H1 (cell line): ENCODE measurements around the gene APELA. TPM values are rescaled to one million over a fixed set of nuclear protein-coding genes. Genes with fewer than 3 reads are reported as not detected.

Source experiments
- CTCF ChIA-PET: fragments of 300-600 bp; sonication (Branson Sonifier 250); formaldehyde crosslinking; loops from one replicate; lab custom pipeline; 2021; ENCODE audit not compliant: partially characterized antibody; lab: Charles Lee
- POLR2A ChIA-PET: fragments of 300-600 bp; sonication (Branson Sonifier 250); formaldehyde crosslinking; loops from one replicate; lab custom pipeline; 2021; ENCODE audit warnings: inconsistent platforms; ENCODE audit not compliant: partially characterized antibody; lab: Charles Lee
- DNase-seq, 2 experiments: peaks; one replicate each; pipeline versions ENCODE4 v3.0.0 to v3.0.0-alpha.2; 2010 to 2022; ENCODE audit warnings: low spot score in 2 of 2, low read depth in 1 of 2, mixed read lengths in 1 of 2
- FAIRE-seq: peaks from 2 replicates; lab custom pipeline; 2011; peaks lifted over from hg19 to GRCh38; lab: Jason Lieb, UNC
- H2AFZ ChIP-seq: 2 replicates; pipeline ENCODE4 v1.8.1; 2012; ENCODE audit warnings: low read length, inconsistent platforms
- H2AK5ac ChIP-seq: 2 replicates; pipeline ENCODE4 v1.6.1; 2013; ENCODE audit warnings: low read depth, low read length
- H2BK120ac ChIP-seq: replicated peaks from 2 replicates; pipeline ENCODE3; 2013; ENCODE audit warnings: low read depth, low read length, inconsistent platforms
- H2BK12ac ChIP-seq: 2 replicates; pipeline ENCODE4 v1.6.1; 2013; ENCODE audit warnings: low read depth, low read length
- H2BK15ac ChIP-seq: 2 replicates; pipeline ENCODE4 v1.6.1; 2013; ENCODE audit warnings: low read length
- H2BK20ac ChIP-seq: 2 replicates; pipeline ENCODE4 v1.6.1; 2013; ENCODE audit warnings: low read length
- H2BK5ac ChIP-seq: 2 replicates; pipeline ENCODE4 v1.6.1; 2013; ENCODE audit warnings: low read depth, low read length
- H3K14ac ChIP-seq: 2 replicates; pipeline ENCODE4 v1.6.1; 2013; ENCODE audit warnings: inconsistent platforms; ENCODE audit not compliant: insufficient read length
- H3K18ac ChIP-seq: 2 replicates; pipeline ENCODE4 v1.6.1; 2013; ENCODE audit warnings: low read length; ENCODE audit errors: extremely low read depth
- H3K23ac ChIP-seq: 2 replicates; pipeline ENCODE4 v1.6.1; 2013; ENCODE audit warnings: inconsistent platforms; ENCODE audit not compliant: insufficient read length
- H3K23me2 ChIP-seq: 2 replicates; pipeline ENCODE4 v1.6.1; 2013; ENCODE audit warnings: low read depth, low read length
- H3K27ac ChIP-seq: 2 replicates; pipeline ENCODE4 v1.6.1; 2011; ENCODE audit warnings: low read depth, low read length, inconsistent platforms
- H3K27me3 ChIP-seq, 4 experiments: replicated peaks in 1 of 4; 1 replicate in 1 of 4; 2 replicates in 3 of 4; pipeline versions ENCODE4 v1.6.1 to v1.8.1; 2011 to 2013; ENCODE audit warnings: low read length in 3 of 4, mild to moderate bottlenecking in 3 of 4, inconsistent platforms in 2 of 4, mixed read lengths in 2 of 4, moderate library complexity in 1 of 4; ENCODE audit not compliant: control insufficient read depth in 3 of 4, insufficient read depth in 3 of 4; ENCODE audit errors: extremely low read depth in 1 of 4
- H3K36me3 ChIP-seq, 4 experiments: 2 replicates each; pipeline versions ENCODE4 v1.6.1 to v1.8.1; 2011 to 2013; ENCODE audit warnings: mild to moderate bottlenecking in 4 of 4, low read length in 3 of 4, moderate library complexity in 2 of 4, control low read depth in 1 of 4, inconsistent platforms in 1 of 4; ENCODE audit not compliant: insufficient read depth in 4 of 4, control insufficient read depth in 2 of 4
- H3K4ac ChIP-seq: replicated peaks from 2 replicates; pipeline ENCODE3; 2013; ENCODE audit warnings: low read length, low read depth, mixed read lengths, inconsistent platforms; ENCODE audit not compliant: insufficient read length
- H3K4me1 ChIP-seq, 4 experiments: replicated peaks in 1 of 4; 1 replicate in 1 of 4; 2 replicates in 3 of 4; pipeline versions ENCODE4 v1.6.1 to v1.8.1; 2011 to 2013; ENCODE audit warnings: low read length in 3 of 4, inconsistent platforms in 2 of 4, mixed read lengths in 1 of 4; ENCODE audit not compliant: insufficient read depth in 4 of 4, control insufficient read depth in 3 of 4
- H3K4me2 ChIP-seq, 2 experiments: 2 replicates each; pipeline versions ENCODE4 v1.6.1 to v1.8.1; 2011 to 2013; ENCODE audit warnings: low read depth in 2 of 2, low read length in 2 of 2, control low read depth in 1 of 2, inconsistent platforms in 1 of 2, mild to moderate bottlenecking in 1 of 2; ENCODE audit not compliant: insufficient read depth in 1 of 2
- H3K4me3 ChIP-seq, 4 experiments: fragments of 200-600, 300-600 bp in 1 of 4; sonication (generic), shearing (Covaris generic), sonication (Bioruptor Twin) in 1 of 4; 2 replicates each; pipeline versions ENCODE4 v1.5.1 to v1.8.1; 2011 to 2016; ENCODE audit warnings: low read length in 4 of 4, low read depth in 3 of 4, control low read depth in 2 of 4, inconsistent platforms in 2 of 4, mild to moderate bottlenecking in 2 of 4, mixed read lengths in 1 of 4, moderate library complexity in 1 of 4; ENCODE audit not compliant: insufficient read depth in 2 of 4; ENCODE audit errors: extremely low read depth in 1 of 4
- H3K56ac ChIP-seq: replicated peaks from 2 replicates; pipeline ENCODE3; 2013; ENCODE audit warnings: low read depth, mild to moderate bottlenecking, mixed read lengths, low read length, inconsistent platforms; ENCODE audit not compliant: insufficient read length
- H3K79me1 ChIP-seq: 2 replicates; pipeline ENCODE4 v1.6.1; 2013; ENCODE audit warnings: low read depth, low read length, control low read depth
- H3K79me2 ChIP-seq, 2 experiments: 2 replicates each; pipeline versions ENCODE4 v1.6.1 to v1.8.1; 2012 to 2013; ENCODE audit warnings: low read length in 2 of 2, mild to moderate bottlenecking in 2 of 2, inconsistent platforms in 1 of 2; ENCODE audit not compliant: insufficient read depth in 2 of 2, control insufficient read depth in 1 of 2
- H3K9ac ChIP-seq, 4 experiments: replicated peaks in 1 of 4; 1 replicate in 1 of 4; 2 replicates in 3 of 4; pipeline versions ENCODE4 v1.6.1 to v1.8.1; 2011 to 2013; ENCODE audit warnings: low read depth in 3 of 4, low read length in 3 of 4, control low read depth in 2 of 4, mild to moderate bottlenecking in 2 of 4, moderate library complexity in 2 of 4, inconsistent platforms in 1 of 4; ENCODE audit errors: extremely low read depth in 1 of 4
- H3K9me3 ChIP-seq, 2 experiments: 2 replicates each; pipeline versions ENCODE4 v1.6.1 to v1.8.1; 2012 to 2013; ENCODE audit warnings: mild to moderate bottlenecking in 2 of 2, moderate library complexity in 2 of 2, control low read depth in 1 of 2, inconsistent platforms in 1 of 2, low read depth in 1 of 2, low read length in 1 of 2, mixed read lengths in 1 of 2; ENCODE audit not compliant: insufficient read depth in 2 of 2
- H4K20me1 ChIP-seq, 2 experiments: replicated peaks in 1 of 2; 2 replicates each; pipeline versions ENCODE3 to v1.8.1; 2011 to 2013; ENCODE audit warnings: inconsistent platforms in 2 of 2, low read length in 2 of 2, mild to moderate bottlenecking in 1 of 2; ENCODE audit not compliant: insufficient read depth in 2 of 2, control insufficient read depth in 1 of 2
- H4K5ac ChIP-seq: 2 replicates; pipeline ENCODE4 v1.6.1; 2013; ENCODE audit warnings: low read length, low read depth, mixed read lengths, inconsistent platforms; ENCODE audit not compliant: insufficient read length
- H4K8ac ChIP-seq: 2 replicates; pipeline ENCODE4 v1.8.0; 2013; ENCODE audit warnings: mild to moderate bottlenecking, moderate library complexity, low read length, inconsistent platforms; ENCODE audit not compliant: insufficient read depth; ENCODE audit errors: extremely low read depth
- H4K91ac ChIP-seq: replicated peaks from 2 replicates; pipeline ENCODE3; 2013; ENCODE audit warnings: low read length, mixed read lengths, inconsistent platforms; ENCODE audit not compliant: insufficient read length
- CHD1 ChIP-seq: IDR thresholded peaks from 2 replicates; pipeline ENCODE4 v1.6.1; 2012; ENCODE audit warnings: low read depth, low read length, improper control_type of control experiment
- EP300 ChIP-seq, 2 experiments: IDR thresholded peaks; 1 replicate in 1 of 2; 2 replicates in 1 of 2; pipeline ENCODE4 v1.6.1; 2011 to 2012; ENCODE audit warnings: low read depth in 2 of 2, low read length in 2 of 2, mild to moderate bottlenecking in 2 of 2, borderline replicate concordance in 1 of 2, inconsistent platforms in 1 of 2, moderate library complexity in 1 of 2
- RNF2 ChIP-seq: fragments of 200-900, 300-1000 bp; sonication (generic); IDR thresholded peaks from 2 replicates; pipeline ENCODE4 v1.7.1; 2016; ENCODE audit warnings: borderline replicate concordance, low read depth, mild to moderate bottlenecking, antibody characterized with exemption, low read length; ENCODE audit not compliant: poor library complexity, severe bottlenecking; ENCODE audit errors: missing control alignments
- SIN3A ChIP-seq, 2 experiments: IDR thresholded peaks in 1 of 2; conservative IDR thresholded peaks in 1 of 2; 2 replicates each; pipeline ENCODE4 v1.6.1; 2011 to 2012; ENCODE audit warnings: low read length in 2 of 2, improper control_type of control experiment in 1 of 2, low read depth in 1 of 2, mild to moderate bottlenecking in 1 of 2
- WGBS, 2 experiments: shearing (Covaris generic) in 1 of 2; methylation state at CpG; one replicate each; pipeline versions ENCODE4 v1.1.6 to v1.1.7; 2013 to 2015; ENCODE audit warnings: low lambda C conversion rate in 2 of 2, mixed read lengths in 2 of 2, inconsistent platforms in 1 of 2, low coverage in 1 of 2, missing lambda C conversion rate in 1 of 2; ENCODE audit not compliant: insufficient replicate concordance in 2 of 2, insufficient coverage in 1 of 2, insufficient read length in 1 of 2; ENCODE audit errors: extremely low coverage in 1 of 2, missing lambda C conversion rate in 1 of 2; 5-methylcytosine and 5-hydroxymethylcytosine counted together
- polyA plus RNA-seq, 7 experiments: library from polyadenylated mRNA; depleted of rRNA in 3 of 7; stranded (reverse) in 5 of 7; unstranded in 2 of 7; fragments of >200 nt in 5 of 7; fragments of 200-250 nt in 2 of 7; gene quantifications; 1 replicate in 5 of 7; 2 replicates in 1 of 7; 4 replicates in 1 of 7; pipeline versions ENCODE4 v1.2.1 to v1.2.3, GENCODE V29; 2011 to 2013; ENCODE audit warnings: missing spikeins in 2 of 7, mixed read lengths in 2 of 7
- total RNA-seq: library from RNA; stranded (reverse); fragmentation: NEBNext Ultra II Directional; extraction: Animal tissue kit (Norgen Biotek cat#: 25700); gene quantifications from 2 replicates; pipeline ENCODE4 v1.2.1, GENCODE V29; 2021

APELA gene
- total and polyA plus RNA-seq, 2 of the 8 experiments (the other 6 are each of a cell fraction or from before 2014, with no cell fraction given): 60.2 to 81.8 TPM

DNA sequence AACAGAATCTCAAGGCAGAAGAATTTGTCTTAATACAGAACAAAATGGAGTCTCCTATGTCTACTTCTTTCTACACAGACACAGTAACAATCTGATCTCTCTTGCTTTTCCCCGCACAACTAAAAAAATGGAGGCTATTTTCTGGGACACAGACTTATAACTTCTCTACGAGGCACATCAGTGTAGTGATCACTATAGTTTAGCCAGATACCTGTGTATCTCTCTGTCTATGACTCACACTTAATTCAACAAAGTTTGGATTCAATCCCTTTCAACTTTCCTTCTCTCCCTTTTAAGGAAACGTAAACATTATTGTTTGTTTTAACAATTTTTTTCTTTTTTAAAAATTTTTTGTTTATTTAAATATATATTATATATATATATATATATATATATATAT is 29.4 kb downstream of the APELA start:
- no peak overlapping the region; the same call in 1 of the 2 replicates for H2BK12ac ChIP-seq
- no peaks in the 10 kb centered on the region for H3K36me3 ChIP-seq
- H3K9ac ChIP-seq: no peak overlapping the region
- TF ChIP-seq SIN3A (conservative IDR thresholded peaks at IDR 0.05 in 1 of 2, IDR thresholded peaks at IDR 0.05 in 1 of 2; ENCODE audit: low read depth in 1 of 2, low read length in 2 of 2): no peak
- no peak for TF ChIP-seq EP300 (IDR thresholded peaks at IDR 0.05; ENCODE audit: borderline replicate concordance in 1 of 2, low read depth in 2 of 2, low read length in 2 of 2)
- TF ChIP-seq RNF2: no peak
- TF ChIP-seq CHD1: no peak
- FAIRE-seq (no peak), DNase-seq (no peak)
- no peaks in the 10 kb centered on the region for H3K23me2 ChIP-seq
- ChIA-PET CTCF (interaction anchor here (0.6 to 1.1 kb wide), 4 partner anchors 30 to 184 kb away, joined by 3 read pairs; no protein-coding TSS in a partner anchor), POLR2A (interaction anchor here (1.4 kb wide), 1 partner anchor 18 kb away, joined by 3 read pairs; no protein-coding TSS in a partner anchor)
- no peaks in the 10 kb centered on the region for H3K79me1 ChIP-seq
- no peak overlapping the region for H3K4me3 ChIP-seq
- no peak overlapping the region for H4K91ac ChIP-seq
- no peaks in the 10 kb centered on the region for H3K79me2 ChIP-seq
- no peak overlapping the region for H2BK20ac ChIP-seq
- H3K14ac ChIP-seq: no peak overlapping the region
- no peaks in the 10 kb centered on the region for H4K20me1 ChIP-seq
- no peak overlapping the region for H4K5ac ChIP-seq
- H4K8ac ChIP-seq: no peak overlapping the region
- no peak overlapping the region for H3K27ac ChIP-seq
- H2BK5ac ChIP-seq: no peak overlapping the region
- H2AFZ ChIP-seq: no peak overlapping the region
- no peak overlapping the region for H2BK120ac ChIP-seq
- H2AK5ac ChIP-seq: no peak overlapping the region
- WGBS, 2 experiments: 95% methylated on average over 3 of the region's 3 CpGs; no CpG with 5 or more reads in 1 of the 2 experiments
- H2BK15ac ChIP-seq: no peak overlapping the region
- peaks cover 0 to 8% (median 0%) of the 10 kb centered on the region in 4 experiments; a peak in 4 of 7 replicates for H3K4me1 ChIP-seq
- H3K4ac ChIP-seq: no peak overlapping the region
- H3K18ac ChIP-seq: no peak overlapping the region
- H3K23ac ChIP-seq: no peak overlapping the region
- no peak overlapping the region for H3K56ac ChIP-seq
- no peak overlapping the region for H3K4me2 ChIP-seq
- no peaks in the 10 kb centered on the region for H3K27me3 ChIP-seq
- no peaks in the 10 kb centered on the region for H3K9me3 ChIP-seq
